IMR-90 (cell line): ENCODE measurements around the gene TPMT. TPM values are rescaled to one million over a fixed set of nuclear protein-coding genes. Genes with fewer than 3 reads are reported as not detected.

Source experiments
- ATAC-seq: fragments of 200-7000 bp; cut with Tn5 transposase; 2 replicates; pipeline ENCODE4 v1.9.1; 2020; ENCODE audit warnings: low read depth, mild to moderate bottlenecking, moderate library complexity
- BruUV-seq: library from RNA; stranded (reverse); fragments of 400-500 nt; replicated peaks from 2 replicates; lab custom pipeline; 2021; lab: Mats Ljungman, UMichigan
- CTCF ChIA-PET: fragments of 300-600 bp; formaldehyde crosslinking; extraction: SDS; loops from one replicate; lab custom pipeline; 2021; ENCODE audit warnings: antibody characterized with exemption; lab: Yijun Ruan, JAX
- POLR2A ChIA-PET: fragments of 300-600 bp; sonication (Branson Sonifier 250); formaldehyde crosslinking; loops from one replicate; lab custom pipeline; 2022; ENCODE audit warnings: antibody characterized with exemption; ENCODE audit not compliant: unreplicated experiment; lab: Charles Lee
- DNase-seq: peaks from one replicate; pipeline ENCODE4 v3.0.0; 2013
- H2AFZ ChIP-seq: replicated peaks from 2 replicates; pipeline ENCODE3; 2013; ENCODE audit warnings: low read length, mild to moderate bottlenecking; ENCODE audit not compliant: poor library complexity
- H2AK5ac ChIP-seq: 2 replicates; pipeline ENCODE4 v1.6.1; 2013; ENCODE audit warnings: low read depth, low read length, inconsistent platforms
- H2AK9ac ChIP-seq: replicated peaks from 2 replicates; pipeline ENCODE3; 2013; ENCODE audit warnings: mild to moderate bottlenecking, low read depth, low read length, moderate library complexity; ENCODE audit not compliant: poor library complexity
- H2BK120ac ChIP-seq: 2 replicates; pipeline ENCODE4 v1.6.1; 2013; ENCODE audit warnings: low read depth, low read length, inconsistent platforms
- H2BK15ac ChIP-seq: 3 replicates; pipeline ENCODE4 v1.6.1; 2013; ENCODE audit warnings: low read depth, low read length, inconsistent platforms
- H2BK20ac ChIP-seq: 2 replicates; pipeline ENCODE4 v1.6.1; 2013; ENCODE audit warnings: low read depth, mild to moderate bottlenecking, inconsistent platforms, low read length, moderate library complexity
- H2BK5ac ChIP-seq: 2 replicates; pipeline ENCODE4 v1.6.1; 2013; ENCODE audit warnings: mild to moderate bottlenecking, low read depth, low read length, inconsistent platforms; ENCODE audit not compliant: poor library complexity, severe bottlenecking
- H3K14ac ChIP-seq: replicated peaks from 2 replicates; pipeline ENCODE4 v1.6.1; 2013; ENCODE audit warnings: low read depth, low read length, inconsistent platforms
- H3K18ac ChIP-seq: 2 replicates; pipeline ENCODE4 v1.6.1; 2013; ENCODE audit warnings: low read depth, low read length, control low read depth
- H3K23ac ChIP-seq: 2 replicates; pipeline ENCODE4 v1.6.1; 2013; ENCODE audit warnings: low read depth, low read length, inconsistent platforms
- H3K27ac ChIP-seq: 2 replicates; pipeline ENCODE4 v1.5.1; 2013; ENCODE audit warnings: mild to moderate bottlenecking, control low read depth, low read length; ENCODE audit not compliant: insufficient read depth
- H3K27me3 ChIP-seq: 2 replicates; pipeline ENCODE4 v1.6.1; 2013; ENCODE audit warnings: low read length; ENCODE audit not compliant: control insufficient read depth, insufficient read depth
- H3K36me3 ChIP-seq: 2 replicates; pipeline ENCODE4 v1.6.1; 2013; ENCODE audit warnings: low read length, mixed read lengths; ENCODE audit not compliant: control insufficient read depth, insufficient read depth
- H3K4ac ChIP-seq: 2 replicates; pipeline ENCODE4 v1.6.1; 2013; ENCODE audit warnings: low read depth, low read length, inconsistent platforms
- H3K4me1 ChIP-seq: 2 replicates; pipeline ENCODE4 v1.6.1; 2013; ENCODE audit warnings: low read length, mixed read lengths; ENCODE audit not compliant: control insufficient read depth, insufficient read depth
- H3K4me2 ChIP-seq: 2 replicates; pipeline ENCODE4 v1.6.1; 2013; ENCODE audit warnings: low read depth, mild to moderate bottlenecking, control low read depth, low read length, moderate library complexity
- H3K4me3 ChIP-seq: 2 replicates; pipeline ENCODE4 v1.5.1; 2013; ENCODE audit warnings: low read depth, mild to moderate bottlenecking, control low read depth, low read length, moderate library complexity; ENCODE audit not compliant: insufficient read depth
- H3K56ac ChIP-seq: 2 replicates; pipeline ENCODE4 v1.6.1; 2013; ENCODE audit warnings: low read length, inconsistent platforms; ENCODE audit not compliant: insufficient read depth; ENCODE audit errors: extremely low read depth
- H3K79me1 ChIP-seq, 2 experiments: 2 replicates each; pipeline ENCODE4 v1.6.1; 2013; ENCODE audit warnings: low read length in 2 of 2, inconsistent platforms in 1 of 2, low read depth in 1 of 2
- H3K9ac ChIP-seq: 2 replicates; pipeline ENCODE4 v1.6.1; 2013; ENCODE audit warnings: low read depth, low read length, control low read depth
- H3K9me1 ChIP-seq: 2 replicates; pipeline ENCODE4 v1.6.1; 2013; ENCODE audit warnings: low read length, inconsistent platforms; ENCODE audit not compliant: insufficient read depth
- H3K9me3 ChIP-seq: 2 replicates; pipeline ENCODE4 v1.6.1; 2013; ENCODE audit warnings: low read length; ENCODE audit not compliant: control insufficient read depth, insufficient read depth
- H4K20me1 ChIP-seq: 2 replicates; pipeline ENCODE4 v1.6.1; 2013; ENCODE audit warnings: low read length, inconsistent platforms; ENCODE audit not compliant: insufficient read depth
- H4K5ac ChIP-seq: 2 replicates; pipeline ENCODE4 v1.6.1; 2013; ENCODE audit warnings: mild to moderate bottlenecking, low read depth, low read length, control low read depth
- H4K8ac ChIP-seq, 2 experiments: 2 replicates each; pipeline ENCODE4 v1.6.1; 2013; ENCODE audit warnings: low read depth in 2 of 2, low read length in 2 of 2, control low read depth in 1 of 2, inconsistent platforms in 1 of 2
- H4K91ac ChIP-seq: 2 replicates; pipeline ENCODE4 v1.6.1; 2013; ENCODE audit warnings: low read depth, low read length, inconsistent platforms; ENCODE audit not compliant: insufficient read depth
- BHLHE40 ChIP-seq: fragments of 150-350 bp; IDR thresholded peaks from 2 replicates; pipeline ENCODE4 v1.6.1; 2016; ENCODE audit warnings: mild to moderate bottlenecking, low read depth, low read length
- CEBPB ChIP-seq: IDR thresholded peaks from 2 replicates; pipeline ENCODE4 v1.6.1; 2012; ENCODE audit warnings: low read depth, low read length, improper control_type of control experiment
- WGBS, 2 experiments: methylation state at CpG; one replicate each; pipeline versions ENCODE4 v1.1.5 to v1.1.7; 2013; ENCODE audit warnings: missing lambda C conversion rate in 2 of 2; ENCODE audit not compliant: insufficient read length in 1 of 2; ENCODE audit errors: extremely low coverage in 2 of 2; 5-methylcytosine and 5-hydroxymethylcytosine counted together
- dilution Hi-C: fragments of 300-500 bp; cut with HindIII; formaldehyde crosslinking; loops from one replicate; pipeline ENCODE4 v1.14.3; 2018; ENCODE audit warnings: low sequenced_read_pairs; ENCODE audit not compliant: unreplicated experiment
- in situ Hi-C: fragments of 300-500 bp; cut with MboI; formaldehyde crosslinking; loops from 3 replicates; pipeline ENCODE4 v1.14.3; 2019; ENCODE audit warnings: low sequenced_read_pairs, inconsistent platforms, mixed read lengths
- intact Hi-C: fragments of 100-400 bp; cut with micrococcal nuclease; formaldehyde crosslinking; loops from 2 replicates; pipeline ENCODE4 v1.10.0; 2022
- polyA plus RNA-seq, 3 experiments: library from polyadenylated mRNA; depleted of rRNA; stranded (reverse); fragments of >200 nt; gene quantifications; 2 replicates each; pipeline ENCODE4 v1.2.3, GENCODE V29; 2012; ENCODE audit warnings: low replicate concordance in 1 of 3
- total RNA-seq: library from RNA; depleted of rRNA; stranded (reverse); fragments of >200 nt; gene quantifications from 2 replicates; pipeline ENCODE4 v1.2.3, GENCODE V29; 2012

The TPMT gene
- total and polyA plus RNA-seq, 2 of the 4 experiments (the other 2 are of a cell fraction): 10.8 to 14.1 TPM

GRCh38 chr6:18166312-18167036, 11.6 kb upstream of the TPMT start:
- in situ Hi-C loops: no loop called here
- H3K9me3 ChIP-seq: no peaks in the 10 kb centered on the region
- no peak overlapping the region for H3K23ac ChIP-seq
- no peak overlapping the region for H2AFZ ChIP-seq
- H3K4me1 ChIP-seq: no peaks in the 10 kb centered on the region
- H3K79me1 ChIP-seq: no peaks in the 10 kb centered on the region; a peak in 1 of 4 replicates
- no peak overlapping the region for H3K14ac ChIP-seq
- H3K4ac ChIP-seq: no peak overlapping the region
- DNase-seq (peak; percentile 60), ATAC-seq (peak; percentile 68)
- whole genome bisulfite sequencing, 2 experiments: no CpG with 5 or more reads among the region's 2 CpGs
- no peak overlapping the region for H3K56ac ChIP-seq
- no peak overlapping the region for H2BK120ac ChIP-seq
- no peak overlapping the region for H4K91ac ChIP-seq
- no peak overlapping the region for H3K18ac ChIP-seq
- H3K9ac ChIP-seq: no peak overlapping the region
- CTCF ChIA-PET: interaction anchor here (1.5 kb wide), 1 partner anchor 94 kb away, joined by 4 read pairs; no protein-coding TSS in a partner anchor
- no peaks in the 10 kb centered on the region for H3K27me3 ChIP-seq
- peaks cover 3% of the 10 kb centered on the region; the same call in 1 of the 2 replicates for H3K9me1 ChIP-seq
- H2AK5ac ChIP-seq: no peak overlapping the region
- no peak overlapping the region for H3K4me2 ChIP-seq
- intact Hi-C loops: no loop called here
- H3K27ac ChIP-seq: no peak overlapping the region
- H4K5ac ChIP-seq: no peak overlapping the region
- TF ChIP-seq BHLHE40: no peak
- TF ChIP-seq CEBPB: peak; percentile 33; the same call in 1 of the 2 replicates
- no peak overlapping the region for H2AK9ac ChIP-seq
- no peak overlapping the region for H4K8ac ChIP-seq
- H3K4me3 ChIP-seq: no peak overlapping the region
- no TSS peak for BruUV-seq
- POLR2A ChIA-PET: no interaction called here
- no peak overlapping the region for H2BK15ac ChIP-seq
- dilution Hi-C loops: no loop called here
- H2BK5ac ChIP-seq: peak overlapping the region; percentile 3
- H4K20me1 ChIP-seq: no peaks in the 10 kb centered on the region
- H2BK20ac ChIP-seq: no peak overlapping the region
- H3K36me3 ChIP-seq: peaks cover 11% of the 10 kb centered on the region
